SHP77 treated with DMSO at 0.1 percent for 48 hours (cell line): ENCODE data around the gene ALKBH4.
"Not testable (repeated sequence)": the region's sequence is repeated elsewhere in the genome, so short reads cannot be mapped to it uniquely, and the experiment has no call there.

Experiments
- DNase-seq: peaks from one replicate; lab custom pipeline; 2025; lab: John Stamatoyannopoulos, UW

Gene ALKBH4

GRCh38 chr7:102455596-102455995 is 9.1 kb downstream of the ALKBH4 start:
- no peak for DNase-seq

DNA sequence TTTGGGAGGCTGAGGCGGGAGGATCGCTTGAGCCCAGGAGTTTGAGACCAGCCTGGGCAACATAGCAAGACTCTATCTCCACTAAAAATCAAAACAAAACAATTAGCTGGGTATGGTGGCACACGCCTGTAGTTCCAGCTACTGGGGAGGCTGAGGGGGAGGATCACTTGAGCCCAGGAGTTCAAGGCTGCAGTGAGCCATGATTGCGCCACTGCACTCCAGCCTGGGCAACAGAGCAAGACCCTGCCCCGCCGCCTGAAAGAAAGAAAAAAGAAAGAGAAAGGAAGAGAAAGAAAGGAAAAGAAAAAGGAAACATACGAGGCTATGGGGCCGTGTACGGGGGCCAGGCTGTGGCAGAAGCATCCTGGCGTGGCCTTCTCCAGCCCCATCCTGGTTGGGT is 9.7 kb downstream of the ALKBH4 start:
- not testable (repeated sequence) for DNase-seq

DNA sequence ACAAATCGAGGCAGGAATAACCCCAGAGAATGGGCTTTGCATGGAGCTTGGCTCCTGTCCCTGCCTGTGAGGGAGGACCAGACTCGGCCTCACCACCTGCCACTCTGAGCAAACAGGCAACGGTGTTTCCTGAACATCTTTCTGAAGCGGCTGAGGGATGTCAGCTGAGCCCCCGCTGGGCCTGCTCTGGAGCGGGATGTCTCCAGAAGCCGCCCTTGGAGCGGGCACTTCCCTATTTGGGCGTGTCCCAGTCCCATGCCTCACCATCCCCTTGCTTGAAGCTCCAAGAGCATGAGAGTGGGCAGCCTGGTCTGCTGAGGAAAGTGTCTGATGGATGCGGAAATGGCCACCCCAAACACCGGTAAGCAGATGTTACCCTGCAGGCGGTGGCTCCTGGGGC is 10.2 kb downstream of the ALKBH4 start:
- peak; percentile 39 for DNase-seq

DNA sequence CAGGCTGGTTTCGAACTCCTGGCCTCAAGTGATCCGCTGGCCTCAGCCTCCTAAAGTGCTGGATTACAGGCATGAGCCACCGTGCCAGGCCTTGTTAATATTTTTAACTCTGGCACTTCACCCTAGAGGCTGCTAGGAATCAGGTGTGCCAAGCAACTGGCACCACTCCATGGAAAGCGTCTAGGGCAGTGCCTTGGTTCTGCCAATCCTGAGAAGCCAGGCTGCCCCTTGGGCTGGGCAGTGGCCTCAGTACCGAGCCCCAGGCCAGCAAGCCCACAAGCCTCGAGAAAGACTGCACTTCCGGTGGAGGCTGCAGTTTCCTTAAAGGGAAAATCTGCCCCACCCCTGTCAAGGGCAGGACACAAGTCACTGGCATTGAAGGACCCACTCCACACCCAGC is 11.3 kb downstream of the ALKBH4 start:
- no peak for DNase-seq

DNA sequence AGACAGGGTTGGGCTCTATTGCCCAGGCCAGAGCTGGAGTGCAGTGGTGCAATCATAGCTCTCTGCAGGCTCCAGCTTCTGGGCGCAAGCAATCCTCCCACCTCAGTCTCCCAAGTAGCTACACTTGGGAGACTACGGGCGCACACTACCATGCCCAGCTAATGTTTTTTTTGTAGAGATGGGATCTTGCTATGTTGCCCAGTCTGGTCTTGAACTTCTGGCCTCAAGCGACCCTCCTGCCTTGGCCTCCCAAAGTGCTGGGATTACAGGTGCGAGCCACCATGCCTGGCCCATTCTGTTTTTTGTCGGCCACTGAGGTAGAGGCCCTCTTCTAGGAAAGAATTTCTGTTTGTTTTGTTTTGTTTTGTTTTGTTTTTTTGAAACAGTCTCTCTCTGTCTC is 12.2 kb downstream of the ALKBH4 start:
- DNase-seq: no peak

DNA sequence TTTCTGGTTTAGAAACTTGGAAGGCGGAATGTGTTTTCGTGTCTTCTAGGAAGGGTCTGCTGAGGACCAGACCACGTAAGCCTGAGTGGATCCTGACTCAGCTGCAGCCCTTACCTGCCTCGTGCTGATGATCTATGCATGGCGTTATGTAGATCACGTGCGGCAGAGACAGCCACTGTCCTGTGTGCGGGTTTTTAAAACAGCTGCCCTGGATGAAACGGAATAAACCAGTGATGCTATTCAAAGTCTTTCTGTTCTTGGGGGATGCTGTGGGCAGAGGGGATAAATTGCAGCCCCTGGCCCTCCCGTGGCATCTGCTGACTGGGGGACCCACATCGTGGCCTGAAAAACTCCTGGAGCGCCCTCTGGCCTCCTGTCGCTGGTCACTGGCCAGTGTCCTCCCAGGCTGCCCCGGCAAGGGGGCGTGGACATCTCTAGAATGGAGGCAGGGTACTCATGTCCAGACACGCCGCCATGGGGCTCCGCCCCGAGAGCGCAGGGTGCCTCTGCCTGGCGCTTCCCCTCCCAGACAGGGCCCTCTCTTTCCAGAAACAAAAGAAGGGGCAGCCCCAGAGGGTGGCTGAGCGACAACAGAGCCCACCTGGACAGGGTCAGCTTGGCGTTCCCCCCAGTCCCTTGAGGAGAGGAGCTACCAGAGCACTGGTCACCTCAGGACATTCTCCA is 13.2 kb downstream of the ALKBH4 start:
- peak; percentile 49 for DNase-seq

GRCh38 chr7:102450242-102450641 is 14.4 kb downstream of the ALKBH4 start:
- no peak for DNase-seq

GRCh38 chr7:102449136-102449535 is 15.5 kb downstream of the ALKBH4 start:
- no peak for DNase-seq

GRCh38 chr7:102447311-102447710 is 17.4 kb downstream of the ALKBH4 start:
- DNase-seq: no peak

DNA sequence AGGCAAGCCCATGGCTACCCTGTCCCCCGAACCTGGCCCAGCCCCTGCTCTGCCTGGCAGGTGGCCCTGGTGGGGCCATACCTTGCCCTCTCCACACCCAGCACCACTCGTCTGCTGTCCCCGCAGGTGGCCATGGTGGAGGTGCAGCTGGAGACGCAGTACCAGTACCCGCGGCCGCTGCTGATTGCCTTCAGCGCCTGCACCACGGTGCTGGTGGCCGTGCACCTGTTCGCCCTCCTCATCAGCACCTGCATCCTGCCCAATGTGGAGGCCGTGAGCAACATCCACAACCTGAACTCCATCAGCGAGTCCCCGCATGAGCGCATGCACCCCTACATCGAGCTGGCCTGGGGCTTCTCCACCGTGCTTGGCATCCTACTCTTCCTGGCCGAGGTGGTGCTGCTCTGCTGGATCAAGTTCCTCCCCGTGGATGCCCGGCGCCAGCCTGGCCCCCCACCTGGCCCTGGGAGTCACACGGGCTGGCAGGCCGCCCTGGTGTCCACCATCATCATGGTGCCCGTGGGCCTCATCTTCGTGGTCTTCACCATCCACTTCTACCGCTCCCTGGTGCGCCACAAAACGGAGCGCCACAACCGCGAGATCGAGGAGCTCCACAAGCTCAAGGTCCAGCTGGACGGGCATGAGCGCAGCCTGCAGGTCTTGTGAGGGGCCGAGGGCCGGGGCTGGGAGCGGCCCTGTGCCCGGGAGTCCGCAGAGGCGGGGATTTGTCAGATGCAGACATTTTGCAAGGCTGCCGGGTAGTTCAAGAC is 18.1 kb downstream of the ALKBH4 start:
- DNase-seq: no peak

- DNase-seq: no peak
Measured at GRCh38 chr7:102445674-102446071, 19.0 kb downstream of the ALKBH4 start.

DNA sequence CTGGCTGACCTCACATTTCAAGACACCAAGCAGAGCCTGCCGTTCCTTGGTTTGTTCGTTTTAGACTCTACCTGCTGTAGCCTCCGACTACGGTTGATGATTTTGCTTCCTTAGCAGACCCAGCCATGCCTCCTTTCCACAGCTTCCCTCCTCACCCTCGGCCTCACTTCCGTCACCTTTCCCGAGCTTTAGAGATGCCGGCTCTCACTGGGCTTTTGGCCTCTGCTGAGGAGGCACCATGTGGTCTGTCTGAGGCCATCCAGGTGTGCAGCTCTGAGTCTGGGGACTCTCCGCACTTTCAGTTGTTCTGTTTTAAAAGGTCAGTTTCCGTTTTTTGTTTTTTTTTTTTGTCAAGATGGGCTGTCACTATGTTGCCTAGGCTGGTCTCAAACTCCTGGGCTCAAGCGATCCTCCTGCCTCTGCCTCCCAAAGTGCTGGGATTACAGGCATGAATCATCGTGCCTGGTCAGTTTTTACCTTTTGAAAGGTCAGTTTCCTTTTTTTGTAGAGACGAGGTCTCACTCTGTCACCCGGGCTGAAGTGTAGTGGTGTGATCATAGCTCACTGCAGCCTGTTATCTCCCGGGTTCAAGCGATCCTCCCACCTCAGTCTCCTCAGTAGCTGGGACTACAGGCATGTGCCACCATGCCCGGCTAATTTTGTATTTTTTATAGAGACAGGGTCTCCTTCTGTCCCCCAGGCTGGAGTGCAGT is 19.5 kb downstream of the ALKBH4 start:
- DNase-seq: no peak

DNA sequence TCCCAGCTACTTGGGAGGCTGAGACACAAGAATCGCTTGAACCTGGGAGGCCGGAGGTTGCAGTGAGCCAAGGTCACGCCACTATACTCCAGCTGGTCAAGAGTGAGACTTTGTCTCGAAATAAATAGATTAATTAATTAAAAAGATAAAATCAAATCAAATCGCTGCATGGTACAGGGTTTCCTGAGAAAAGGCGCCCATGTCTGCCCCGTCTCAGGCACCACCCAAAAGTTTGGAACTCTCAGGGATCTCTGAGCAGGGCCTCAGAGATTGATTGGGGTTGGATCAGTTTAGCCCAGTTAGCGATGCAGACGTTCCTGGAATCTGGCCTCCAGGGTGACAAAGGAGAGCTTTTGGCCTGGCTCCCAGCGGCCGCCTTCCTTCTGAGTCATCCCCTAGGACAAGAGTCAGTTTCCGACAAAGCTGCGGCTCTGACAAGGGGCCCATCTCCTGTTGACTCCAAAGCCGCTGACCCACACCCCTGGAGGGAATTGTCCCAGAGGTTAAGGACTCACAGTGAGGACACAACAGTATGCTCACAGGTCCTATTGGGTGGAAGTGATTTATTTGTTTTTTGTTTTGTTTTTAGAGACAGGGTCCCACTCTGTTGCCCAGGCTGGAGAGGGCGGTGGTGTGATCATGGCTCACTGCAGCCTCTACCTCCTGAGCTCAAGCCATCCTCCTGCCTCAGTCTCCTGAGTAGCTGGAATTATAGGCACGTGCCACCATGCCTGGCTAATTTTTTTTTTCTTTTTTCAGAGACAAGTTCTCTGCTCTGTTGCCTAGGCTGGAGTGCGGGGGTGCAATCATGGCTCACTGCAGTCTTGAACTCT is 24.5 kb downstream of the ALKBH4 start:
- no peak for DNase-seq

DNA sequence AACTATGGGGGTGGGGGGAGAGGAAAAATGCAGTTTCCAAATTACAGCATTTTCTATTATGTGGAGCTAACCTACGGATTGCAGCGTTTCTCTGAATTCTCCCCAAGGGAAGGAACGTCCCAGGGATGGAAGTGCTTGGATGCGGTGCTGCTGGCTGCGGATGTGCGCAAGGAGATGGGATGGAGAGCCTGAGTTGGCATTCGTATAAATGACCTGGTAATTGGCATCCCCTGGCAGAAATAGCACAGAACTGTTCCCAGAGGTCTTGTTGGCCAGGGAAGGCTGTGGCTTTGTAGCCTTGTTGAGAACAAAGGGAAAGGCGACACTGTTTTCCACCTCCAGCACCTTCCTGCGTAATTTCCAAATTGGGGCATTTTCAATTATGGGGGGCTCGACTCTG is 28.5 kb downstream of the ALKBH4 start:
- DNase-seq: no peak

GRCh38 chr7:102434039-102434486 is 30.6 kb downstream of the ALKBH4 start:
- DNase-seq: no peak

DNA sequence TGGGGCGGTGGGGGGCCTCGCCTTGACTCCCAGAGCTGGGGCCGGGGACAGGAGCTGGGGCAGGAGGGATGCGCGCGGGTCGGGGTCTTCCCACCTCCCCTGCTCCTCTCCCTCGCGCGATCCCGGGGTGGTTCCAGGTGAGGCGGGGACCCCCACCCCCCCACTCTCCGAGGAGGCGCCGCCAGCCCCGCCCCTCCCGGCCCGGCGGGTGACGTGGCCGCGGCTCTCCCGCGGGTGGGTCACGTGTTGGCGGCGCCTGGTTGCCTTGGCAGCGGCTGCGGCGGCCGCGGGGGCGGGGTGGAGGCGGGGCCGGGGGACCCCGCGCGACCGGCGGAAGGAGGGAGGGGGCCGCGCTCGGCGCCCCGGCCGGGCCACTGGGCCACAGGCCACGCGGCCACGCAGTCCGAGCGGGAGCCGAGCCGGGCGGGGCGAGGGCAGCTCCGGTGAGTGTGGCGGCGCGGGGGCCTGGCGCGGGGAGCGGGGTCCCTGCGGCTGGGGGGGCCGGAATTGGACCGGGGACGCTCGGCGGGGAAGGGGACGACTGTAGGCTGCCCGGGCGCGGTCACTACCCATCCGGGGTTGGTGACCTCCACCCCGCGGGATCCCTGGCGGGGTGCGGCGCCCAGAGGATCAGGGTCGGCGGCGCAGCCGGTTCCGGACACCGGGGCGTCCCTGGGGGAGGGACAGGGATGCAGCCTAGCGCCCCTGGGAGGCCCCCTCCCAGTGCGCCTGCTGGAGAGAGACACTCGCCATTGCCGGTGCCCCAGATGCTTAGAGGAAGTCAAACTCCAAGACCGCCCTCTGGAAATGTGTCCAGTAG is 31.2 kb downstream of the ALKBH4 start, which contains the start of gene ORAI2:
TSS of gene ORAI2 (plus strand) at position 357 of the 820 bp plus-strand sequence. CDS start 5,382 bp downstream, outside the sequence.
- no peak for DNase-seq

DNA sequence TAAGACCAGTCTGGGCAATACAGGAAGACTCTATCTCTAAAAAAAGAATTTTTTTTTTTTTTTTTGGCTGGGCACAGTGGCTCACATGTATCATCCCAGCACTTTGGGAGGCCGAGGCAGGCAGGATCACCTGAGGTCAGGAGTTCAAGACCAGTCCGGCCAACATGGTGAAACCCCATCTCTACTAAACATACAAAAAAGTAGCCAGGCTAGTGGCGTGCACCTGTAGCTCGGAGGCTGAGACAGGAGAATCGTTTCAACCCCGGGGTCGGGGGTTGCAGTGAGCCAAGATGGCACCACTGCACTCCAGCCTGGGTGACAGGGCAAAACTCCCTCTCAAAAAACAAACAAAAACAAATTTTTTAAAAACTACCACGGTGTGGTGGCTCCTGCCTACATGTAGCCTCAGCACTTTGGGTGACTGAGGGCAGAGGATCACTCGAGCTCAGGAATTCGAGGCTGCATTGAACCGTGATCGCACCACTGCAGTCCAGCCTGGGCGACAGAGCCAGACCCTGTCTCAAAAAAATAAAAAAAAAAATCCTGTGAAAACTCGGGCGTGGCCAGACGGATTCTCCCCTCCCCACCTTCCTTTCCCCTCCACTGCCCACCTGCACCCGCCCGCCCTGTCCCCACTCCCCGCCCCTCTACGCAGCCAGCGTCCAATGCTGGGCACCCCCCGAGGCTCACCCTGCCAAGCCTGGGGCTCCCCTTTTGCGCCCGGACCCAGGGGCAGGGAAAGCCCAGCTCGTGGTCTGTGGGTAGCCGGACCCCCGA is 32.0 kb downstream of the ALKBH4 start:
- no peak for DNase-seq

- no peak for DNase-seq
Measured at GRCh38 chr7:102431617-102432298, 32.9 kb downstream of the ALKBH4 start.

DNA sequence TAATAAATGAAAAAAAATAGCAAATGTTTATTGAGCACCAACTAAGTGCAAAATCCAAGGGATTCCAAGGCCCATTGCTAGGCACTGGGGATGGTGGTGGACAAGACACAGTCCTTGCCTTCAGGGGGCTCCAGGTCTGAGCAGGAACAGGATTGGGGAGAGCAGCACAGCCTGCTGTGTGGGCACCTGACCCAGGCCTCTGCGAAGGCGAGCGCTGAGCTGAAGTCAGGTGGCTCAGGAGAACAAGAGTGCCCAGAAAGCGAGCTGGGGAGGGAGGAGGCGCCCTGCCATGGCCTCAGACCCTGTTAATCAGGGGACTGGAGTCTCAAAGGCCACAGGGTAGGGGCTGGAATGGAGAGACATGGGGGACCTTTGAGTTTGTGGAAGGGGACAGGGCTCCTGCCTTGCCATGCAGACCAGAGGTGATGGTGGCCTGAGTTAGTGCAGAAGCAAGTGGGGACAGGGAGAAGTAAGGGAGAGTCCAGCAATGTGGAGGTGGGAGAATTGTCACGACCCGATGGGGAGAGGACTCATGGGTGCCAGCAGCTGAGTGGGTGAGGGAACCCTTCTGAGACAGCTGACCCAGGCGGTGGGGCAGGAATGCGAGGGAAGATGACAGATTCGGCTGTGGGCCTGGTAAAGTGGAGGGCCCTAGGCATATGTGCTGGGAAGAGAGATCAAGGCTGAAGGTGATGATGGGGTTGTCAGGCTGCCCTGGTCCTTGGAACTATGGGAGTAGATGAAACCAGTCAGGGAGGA is 35.3 kb downstream of the ALKBH4 start:
- DNase-seq: no peak
